Fibroblast of upper back skin (primary cell): ENCODE data around the gene TTLL4.
"Not testable (repeated sequence)": the region's sequence is repeated elsewhere in the genome, so short reads cannot be mapped to it uniquely, and the experiment has no call there.

Experiments used
- DNase-seq: peaks from one replicate; pipeline ENCODE4 v3.0.0-alpha.2; 2013

Gene TTLL4

GRCh38 chr2:218746960-218747359 is 36.3 kb downstream of the TTLL4 start:
- no peak for DNase-seq

- no peak for DNase-seq
Observed at GRCh38 chr2:218748741-218749441, 38.3 kb downstream of the TTLL4 start.

GRCh38 chr2:218754201-218754600 is 43.6 kb downstream of the TTLL4 start:
- DNase-seq, result no peak

GRCh38 chr2:218754781-218755180 is 44.1 kb downstream of the TTLL4 start:
- no peak for DNase-seq

GRCh38 chr2:218755198-218755566 is 44.5 kb downstream of the TTLL4 start:
- no peak for DNase-seq

GRCh38 chr2:218755567-218756404 is 45.2 kb downstream of the TTLL4 start:
- no peak for DNase-seq

GRCh38 chr2:218756599-218757377 is 46.2 kb downstream of the TTLL4 start:
- no peak for DNase-seq

- DNase-seq, result no peak
Observed at GRCh38 chr2:218761795-218762194, 51.2 kb downstream of the TTLL4 start.

GRCh38 chr2:218772759-218773158 is 62.1 kb downstream of the TTLL4 start:
- DNase-seq, result not testable (repeated sequence)

- DNase-seq, result no peak
Observed at GRCh38 chr2:218773881-218774280, 63.2 kb downstream of the TTLL4 start.

GRCh38 chr2:218776488-218776887 is 65.9 kb downstream of the TTLL4 start:
- DNase-seq, result no peak

- DNase-seq, result no peak
Observed at GRCh38 chr2:218777276-218777990, 66.8 kb downstream of the TTLL4 start.

GRCh38 chr2:218780046-218780445 is 69.4 kb downstream of the TTLL4 start:
- DNase-seq, result no peak

- no peak for DNase-seq
Observed at GRCh38 chr2:218780851-218781690, 70.4 kb downstream of the TTLL4 start.

GRCh38 chr2:218781691-218782527 is 71.3 kb downstream of the TTLL4 start, which contains the start of gene CYP27A1:
Gene CYP27A1, plus strand, starts transcription at chr2:218782147. Its CDS starts 36 bp downstream, at chr2:218782183.
- DNase-seq, result no peak

GRCh38 chr2:218782528-218782844 is 71.9 kb downstream of the TTLL4 start:
- DNase-seq, result no peak

- DNase-seq, result no peak
Observed at GRCh38 chr2:218783688-218784087, 73.1 kb downstream of the TTLL4 start.

- no peak for DNase-seq
Observed at GRCh38 chr2:218785103-218785502, 74.5 kb downstream of the TTLL4 start.

- no peak for DNase-seq
Observed at GRCh38 chr2:218786133-218786532, 75.5 kb downstream of the TTLL4 start.

- no peak for DNase-seq
Observed at GRCh38 chr2:218788529-218789255, 78.1 kb downstream of the TTLL4 start.
